CD4-positive, alpha-beta T cell treated with Interferon gamma for 1 hour (primary cell): Measurements from ENCODE around the gene KMT2B.

Experiments
- DNase-seq: peaks from one replicate; pipeline ENCODE4 v3.0.0-alpha.2; 2020

Gene KMT2B

DNA sequence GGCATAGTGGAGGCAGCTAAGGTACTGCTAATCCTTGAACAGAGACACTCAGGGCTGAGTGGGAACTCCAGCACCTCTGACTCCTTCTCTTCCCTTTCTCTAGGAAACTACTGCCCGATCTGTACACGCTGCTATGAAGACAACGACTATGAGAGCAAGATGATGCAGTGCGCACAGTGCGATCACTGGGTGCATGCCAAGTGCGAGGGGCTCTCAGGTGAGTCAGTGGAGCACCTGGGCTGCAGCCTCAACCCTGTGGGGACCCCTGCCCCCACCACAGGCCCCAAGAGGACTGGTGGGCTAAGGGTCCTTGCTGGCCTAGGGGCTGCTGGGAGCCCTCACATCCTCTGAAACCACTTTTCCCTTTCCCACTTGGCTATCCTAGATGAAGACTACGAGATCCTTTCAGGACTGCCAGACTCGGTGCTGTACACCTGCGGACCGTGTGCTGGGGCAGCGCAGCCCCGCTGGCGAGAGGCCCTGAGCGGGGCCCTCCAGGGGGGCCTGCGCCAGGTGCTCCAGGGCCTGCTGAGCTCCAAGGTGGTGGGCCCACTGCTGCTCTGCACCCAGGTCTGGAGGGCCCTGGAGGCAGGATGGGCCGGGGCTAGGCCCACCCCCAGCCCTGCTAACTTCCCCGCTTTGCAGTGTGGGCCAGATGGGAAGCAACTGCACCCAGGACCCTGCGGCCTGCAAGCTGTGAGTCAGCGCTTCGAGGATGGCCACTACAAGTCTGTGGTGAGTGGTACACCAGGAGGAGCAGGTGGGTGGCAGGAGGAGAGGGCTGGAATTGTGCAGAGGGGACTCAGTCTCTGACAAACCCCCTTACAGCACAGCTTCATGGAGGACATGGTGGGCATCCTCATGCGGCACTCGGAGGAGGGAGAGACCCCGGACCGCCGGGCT, 9.5 kb downstream of the KMT2B start:
- no peak for DNase-seq

DNA sequence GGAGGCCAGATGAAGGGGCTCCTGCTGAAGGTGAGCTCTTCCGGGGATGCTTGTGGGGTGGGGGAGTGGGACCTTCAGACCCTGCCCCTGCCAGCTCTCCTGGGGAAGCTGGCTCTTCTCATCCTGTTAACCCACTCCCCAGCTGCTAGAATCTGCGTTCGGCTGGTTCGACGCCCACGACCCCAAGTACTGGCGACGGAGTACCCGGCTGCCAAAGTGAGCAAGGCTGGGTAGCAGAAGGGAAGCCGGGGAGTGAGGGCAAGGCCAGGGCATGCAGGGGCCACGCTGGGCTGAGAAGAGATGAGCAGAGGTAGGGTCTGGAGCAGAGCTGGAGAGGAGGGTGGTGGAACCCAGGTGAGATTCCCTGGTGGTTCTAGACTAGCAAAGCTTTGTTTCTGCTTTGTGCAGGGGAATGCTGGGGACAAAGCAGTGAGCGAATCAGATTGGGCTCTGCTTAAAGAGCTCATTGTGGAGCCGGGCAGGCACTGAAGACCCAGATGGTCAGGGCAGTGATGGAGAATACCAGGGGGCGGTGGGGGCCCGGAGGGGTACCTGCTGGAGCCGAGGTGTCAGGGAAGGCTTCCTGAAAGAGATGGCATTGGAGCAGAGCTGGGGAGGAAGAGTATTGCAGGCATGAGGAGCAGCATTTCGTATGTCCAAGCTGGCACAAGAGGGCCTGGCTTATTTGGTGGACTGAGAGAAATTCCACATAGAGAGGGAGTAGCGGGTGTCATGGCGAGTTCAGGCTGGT, 10.3 kb downstream of the KMT2B start:
- no peak for DNase-seq

DNA sequence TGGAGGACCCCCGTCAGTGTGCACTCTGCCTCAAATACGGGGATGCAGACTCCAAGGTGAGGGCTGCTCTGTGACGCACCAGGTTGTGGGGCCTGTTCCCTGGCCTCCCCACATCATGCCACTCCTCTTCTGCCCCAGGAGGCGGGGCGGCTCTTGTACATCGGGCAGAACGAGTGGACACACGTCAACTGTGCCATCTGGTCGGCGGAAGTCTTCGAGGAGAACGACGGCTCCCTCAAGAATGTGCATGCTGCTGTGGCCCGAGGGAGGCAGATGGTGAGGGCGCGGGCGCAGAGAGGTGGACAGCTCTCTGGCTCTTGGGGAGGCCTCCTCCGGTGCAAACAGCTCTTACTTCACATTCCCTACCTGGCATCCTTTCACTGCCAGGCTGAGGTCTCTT, 11.2 kb downstream of the KMT2B start:
- DNase-seq = no peak

DNA sequence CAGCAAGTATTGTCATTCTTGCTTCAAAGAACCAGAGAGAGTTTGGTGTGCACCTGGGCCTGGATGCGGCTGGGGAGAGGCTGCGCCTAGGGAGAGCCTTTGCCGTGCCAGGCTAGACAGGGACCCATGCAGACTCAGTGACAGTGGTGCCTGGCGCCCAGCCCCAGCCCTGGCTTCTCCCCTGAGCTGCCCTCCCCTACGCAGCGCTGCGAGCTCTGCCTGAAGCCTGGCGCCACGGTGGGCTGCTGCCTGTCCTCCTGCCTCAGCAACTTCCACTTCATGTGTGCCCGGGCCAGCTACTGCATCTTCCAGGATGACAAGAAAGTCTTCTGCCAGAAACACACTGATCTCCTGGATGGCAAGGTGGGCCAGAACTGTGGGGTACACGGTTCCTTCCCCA, 12.0 kb downstream of the KMT2B start:
- DNase-seq = no peak

DNA sequence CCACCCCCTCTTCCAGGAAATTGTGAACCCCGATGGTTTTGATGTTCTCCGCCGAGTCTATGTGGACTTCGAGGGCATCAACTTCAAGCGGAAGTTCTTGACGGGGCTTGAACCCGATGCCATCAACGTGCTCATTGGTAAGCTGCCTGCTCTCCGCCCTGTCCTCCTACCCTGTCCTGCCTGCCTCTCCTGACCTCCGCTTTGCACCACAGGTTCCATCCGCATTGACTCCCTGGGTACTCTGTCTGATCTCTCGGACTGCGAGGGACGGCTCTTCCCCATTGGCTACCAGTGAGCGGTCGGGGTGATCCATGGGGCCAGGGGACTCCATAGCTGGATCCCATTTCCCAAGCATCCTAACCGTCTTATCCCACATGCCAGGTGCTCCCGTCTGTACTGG, 12.5 kb downstream of the KMT2B start:
- DNase-seq = no peak

DNA sequence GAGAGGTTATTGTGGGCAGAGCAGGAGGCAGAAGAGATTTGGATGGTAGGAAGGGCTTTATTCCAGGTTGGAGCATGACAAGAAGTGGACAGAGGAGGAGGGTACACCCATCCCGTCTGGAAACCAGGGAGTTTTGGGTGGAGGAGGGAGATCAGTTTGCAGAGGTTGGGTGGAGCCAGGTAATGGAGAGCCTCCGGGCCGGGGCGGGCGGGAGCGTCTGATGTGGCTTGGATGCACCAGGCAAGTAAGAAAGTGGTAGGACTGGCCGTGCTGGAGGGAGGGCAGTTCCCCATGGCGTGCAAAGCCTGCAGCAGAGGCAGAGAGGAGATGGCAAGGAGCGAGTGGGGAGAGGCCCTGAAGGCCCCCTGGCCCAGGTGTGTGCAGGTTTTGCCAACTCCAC, 13.6 kb downstream of the KMT2B start:
- DNase-seq = no peak

DNA sequence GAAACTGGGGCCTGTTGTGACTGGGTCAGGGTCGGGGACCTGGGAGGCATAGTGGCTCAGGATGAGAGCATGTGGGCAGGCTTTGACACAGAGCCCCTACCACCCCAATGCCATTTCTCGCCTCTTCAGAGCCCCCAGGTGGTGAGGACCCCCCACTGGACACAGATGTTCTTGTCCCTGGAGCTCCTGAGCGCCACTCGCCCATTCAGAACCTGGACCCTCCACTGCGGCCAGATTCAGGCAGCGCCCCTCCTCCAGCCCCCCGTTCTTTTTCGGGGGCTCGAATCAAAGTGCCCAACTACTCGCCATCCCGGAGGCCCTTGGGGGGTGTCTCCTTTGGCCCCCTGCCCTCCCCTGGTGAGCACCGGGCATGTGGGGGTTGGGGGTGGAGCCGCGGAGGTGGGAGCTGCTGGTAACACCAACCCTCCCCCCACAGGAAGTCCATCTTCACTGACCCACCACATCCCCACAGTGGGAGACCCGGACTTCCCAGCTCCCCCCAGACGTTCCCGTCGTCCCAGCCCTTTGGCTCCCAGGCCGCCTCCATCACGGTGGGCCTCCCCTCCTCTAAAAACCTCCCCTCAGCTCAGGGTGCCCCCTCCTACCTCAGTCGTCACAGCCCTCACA, 14.1 kb downstream of the KMT2B start:
- no peak for DNase-seq

DNA sequence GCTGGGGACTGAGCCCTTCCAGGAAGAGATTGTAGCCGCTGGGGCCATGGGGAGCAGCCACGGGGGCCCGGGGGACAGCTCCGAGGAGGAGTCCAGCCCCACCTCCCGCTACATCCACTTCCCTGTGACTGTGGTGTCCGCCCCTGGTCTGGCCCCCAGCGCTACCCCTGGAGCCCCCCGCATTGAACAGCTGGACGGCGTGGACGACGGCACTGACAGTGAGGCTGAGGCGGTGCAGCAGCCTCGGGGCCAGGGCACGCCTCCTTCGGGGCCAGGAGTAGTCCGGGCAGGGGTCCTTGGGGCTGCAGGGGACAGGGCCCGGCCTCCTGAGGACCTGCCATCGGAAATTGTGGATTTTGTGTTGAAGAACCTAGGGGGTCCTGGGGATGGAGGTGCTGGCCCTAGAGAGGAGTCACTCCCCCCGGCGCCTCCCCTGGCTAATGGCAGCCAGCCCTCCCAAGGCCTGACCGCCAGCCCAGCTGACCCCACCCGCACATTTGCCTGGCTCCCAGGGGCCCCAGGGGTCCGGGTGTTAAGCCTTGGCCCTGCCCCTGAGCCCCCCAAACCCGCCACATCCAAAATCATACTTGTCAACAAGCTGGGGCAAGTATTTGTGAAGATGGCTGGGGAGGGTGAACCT, 14.9 kb downstream of the KMT2B start:
- DNase-seq = no peak

DNA sequence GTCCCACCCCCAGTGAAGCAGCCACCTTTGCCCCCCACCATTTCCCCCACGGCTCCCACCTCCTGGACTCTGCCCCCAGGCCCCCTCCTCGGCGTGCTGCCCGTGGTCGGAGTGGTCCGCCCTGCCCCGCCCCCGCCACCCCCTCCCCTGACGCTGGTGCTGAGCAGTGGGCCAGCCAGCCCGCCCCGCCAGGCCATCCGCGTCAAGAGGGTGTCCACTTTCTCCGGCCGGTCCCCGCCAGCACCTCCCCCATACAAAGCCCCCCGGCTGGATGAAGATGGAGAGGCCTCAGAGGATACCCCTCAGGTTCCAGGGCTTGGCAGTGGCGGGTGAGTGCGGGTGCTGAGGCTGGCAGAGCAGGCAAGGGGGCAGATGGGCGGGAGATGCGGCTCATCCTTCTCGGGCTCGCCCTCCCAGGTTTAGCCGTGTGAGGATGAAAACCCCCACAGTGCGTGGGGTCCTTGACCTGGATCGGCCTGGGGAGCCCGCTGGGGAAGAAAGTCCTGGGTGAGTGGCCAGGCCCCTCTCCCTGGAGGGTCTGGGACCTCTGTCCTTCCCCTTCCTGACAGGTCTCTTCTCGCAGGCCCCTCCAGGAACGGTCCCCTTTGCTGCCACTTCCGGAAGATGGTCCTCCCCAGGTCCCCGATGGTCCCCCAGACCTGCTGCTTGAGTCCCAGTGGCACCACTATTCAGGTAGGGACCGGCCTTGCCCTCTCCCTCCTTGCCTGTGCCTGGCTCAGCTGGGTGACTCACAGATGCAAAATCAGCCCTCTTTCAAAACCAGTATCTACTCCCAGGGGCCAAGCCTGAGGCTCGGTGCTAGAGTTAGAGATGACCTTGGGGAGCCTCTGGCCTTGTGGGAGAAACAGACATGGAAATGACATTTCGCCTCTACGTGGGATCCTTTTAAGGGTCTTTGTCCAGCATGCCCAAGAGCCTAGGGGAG, 15.7 kb downstream of the KMT2B start:
- no peak for DNase-seq

DNA sequence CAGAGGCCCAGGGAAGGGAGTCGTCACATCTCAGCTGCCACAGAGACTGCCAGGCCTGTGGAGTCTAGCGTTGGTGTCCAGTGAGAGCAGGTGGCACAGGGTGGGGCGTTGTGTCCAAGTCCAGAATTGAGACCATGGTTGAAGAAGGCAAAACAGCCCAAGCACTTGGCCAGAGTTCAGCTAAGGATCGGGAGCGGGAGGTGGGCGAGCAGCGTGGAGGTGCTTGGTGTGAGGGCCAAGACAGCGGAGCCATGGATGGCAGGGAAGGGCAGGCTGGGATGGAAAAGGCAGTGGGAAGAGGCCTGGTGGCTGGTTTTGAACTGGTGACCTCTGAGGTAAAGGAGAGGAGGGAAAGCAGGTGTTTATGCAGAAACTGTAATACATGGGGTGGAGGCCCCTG, 16.5 kb downstream of the KMT2B start:
- DNase-seq = no peak

DNA sequence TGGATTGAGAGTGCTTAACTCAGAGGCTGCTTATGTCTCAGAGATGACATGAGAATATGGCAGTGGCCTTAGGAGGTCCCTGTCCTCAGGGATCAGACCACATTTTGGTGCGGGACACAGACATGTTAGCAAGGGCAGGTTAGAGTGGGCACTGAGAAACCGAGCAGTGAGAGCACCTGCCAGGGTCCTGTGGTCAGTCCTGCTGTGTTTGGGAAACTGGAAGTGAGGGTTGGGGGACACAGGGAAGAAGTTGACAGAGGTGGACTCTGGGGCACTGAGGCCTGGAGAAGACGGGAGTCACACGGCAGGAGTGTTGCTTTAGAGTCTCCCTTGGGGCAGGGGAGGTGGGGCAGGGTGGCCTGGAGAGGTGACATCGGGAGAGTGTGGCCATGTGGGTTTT, 17.1 kb downstream of the KMT2B start:
- DNase-seq = no peak

DNA sequence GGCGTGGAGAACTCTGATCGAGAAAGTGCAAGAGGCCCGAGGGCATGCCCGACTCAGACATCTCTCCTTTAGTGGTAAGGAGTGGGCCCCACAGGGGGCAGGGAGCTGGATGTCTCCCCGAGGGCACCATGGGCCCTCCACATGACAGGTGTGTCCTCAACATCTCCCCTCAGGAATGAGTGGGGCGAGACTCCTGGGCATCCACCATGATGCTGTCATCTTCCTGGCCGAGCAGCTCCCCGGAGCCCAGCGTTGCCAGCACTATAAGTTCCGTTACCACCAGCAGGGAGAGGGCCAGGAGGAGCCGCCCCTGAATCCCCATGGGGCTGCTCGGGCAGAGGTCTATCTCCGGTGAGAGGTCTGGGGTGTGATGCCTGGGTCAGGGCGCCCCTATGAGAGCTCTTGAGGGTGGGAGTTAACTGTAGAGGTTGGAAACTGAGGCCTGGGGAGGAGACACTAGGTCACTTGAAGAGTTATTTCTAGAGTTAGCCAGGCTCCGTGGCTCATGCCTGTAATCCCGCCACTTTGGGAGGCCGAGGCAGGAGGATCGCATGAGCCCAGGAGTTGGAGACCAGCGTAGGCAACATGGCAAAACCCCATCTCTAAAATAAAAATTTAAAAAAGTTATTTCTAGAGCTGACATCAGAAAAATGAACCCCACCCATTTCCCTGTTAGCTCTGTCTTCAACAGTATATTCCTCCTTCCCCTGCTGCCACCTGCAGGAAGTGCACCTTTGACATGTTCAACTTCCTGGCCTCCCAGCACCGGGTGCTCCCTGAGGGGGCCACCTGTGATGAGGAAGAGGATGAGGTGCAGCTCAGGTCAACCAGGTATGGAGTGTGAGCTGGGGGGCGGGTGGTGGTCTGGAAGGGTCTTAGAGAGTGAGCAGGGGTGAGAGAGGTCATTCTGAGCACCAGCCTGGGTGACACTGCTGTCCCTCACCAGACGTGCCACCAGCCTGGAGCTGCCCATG, 19.4 kb downstream of the KMT2B start:
- DNase-seq = no peak

DNA sequence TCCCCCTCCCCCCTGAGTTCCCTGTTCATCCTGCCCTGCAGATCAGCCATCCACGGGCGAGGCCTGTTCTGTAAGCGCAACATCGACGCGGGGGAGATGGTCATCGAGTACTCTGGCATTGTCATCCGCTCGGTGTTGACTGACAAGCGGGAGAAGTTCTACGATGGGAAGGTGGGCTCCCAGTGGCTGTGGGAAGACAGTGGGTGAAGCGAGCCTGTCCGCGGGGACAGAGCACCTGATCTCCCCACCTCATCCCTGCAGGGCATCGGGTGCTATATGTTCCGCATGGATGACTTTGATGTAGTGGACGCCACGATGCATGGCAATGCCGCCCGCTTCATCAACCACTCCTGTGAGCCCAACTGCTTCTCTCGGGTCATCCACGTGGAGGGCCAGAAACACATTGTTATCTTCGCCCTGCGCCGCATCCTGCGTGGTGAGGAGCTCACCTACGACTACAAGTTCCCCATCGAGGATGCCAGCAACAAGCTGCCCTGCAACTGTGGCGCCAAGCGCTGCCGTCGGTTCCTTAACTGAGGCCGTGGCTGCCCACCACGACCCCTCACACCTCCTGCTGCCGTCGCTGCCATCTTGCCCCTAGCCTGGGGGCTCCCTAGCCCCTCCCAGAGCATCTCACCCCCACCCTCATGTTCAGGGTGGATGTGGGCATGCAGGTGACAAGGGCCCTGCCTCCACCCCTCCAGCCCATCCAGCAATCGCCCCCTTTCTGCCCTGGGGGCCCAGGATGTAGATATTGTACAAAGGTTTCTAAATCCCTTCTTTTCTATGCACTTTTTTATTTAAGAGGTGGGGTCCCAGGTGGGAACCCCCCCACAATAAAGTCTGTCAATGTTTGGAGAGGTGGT, 20.5 kb downstream of the KMT2B start:
- no peak for DNase-seq

DNA sequence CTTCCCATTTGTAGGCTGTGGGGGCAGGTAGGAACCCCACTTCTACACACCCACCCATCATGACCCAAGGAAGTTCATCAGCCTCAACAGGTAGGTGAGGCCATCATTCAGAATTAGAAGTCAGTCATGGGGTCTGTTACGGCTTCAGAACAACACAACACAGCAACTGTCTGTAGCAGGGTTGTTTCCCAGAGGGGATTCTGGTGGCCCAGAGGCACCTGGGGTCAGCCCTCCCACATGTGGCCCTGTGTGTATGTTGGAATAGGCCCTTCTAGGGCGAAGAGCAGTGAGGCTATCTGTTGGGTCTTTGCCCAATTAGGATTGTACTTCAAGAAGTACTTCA, 21.1 kb downstream of the KMT2B start:
- DNase-seq = no peak

DNA sequence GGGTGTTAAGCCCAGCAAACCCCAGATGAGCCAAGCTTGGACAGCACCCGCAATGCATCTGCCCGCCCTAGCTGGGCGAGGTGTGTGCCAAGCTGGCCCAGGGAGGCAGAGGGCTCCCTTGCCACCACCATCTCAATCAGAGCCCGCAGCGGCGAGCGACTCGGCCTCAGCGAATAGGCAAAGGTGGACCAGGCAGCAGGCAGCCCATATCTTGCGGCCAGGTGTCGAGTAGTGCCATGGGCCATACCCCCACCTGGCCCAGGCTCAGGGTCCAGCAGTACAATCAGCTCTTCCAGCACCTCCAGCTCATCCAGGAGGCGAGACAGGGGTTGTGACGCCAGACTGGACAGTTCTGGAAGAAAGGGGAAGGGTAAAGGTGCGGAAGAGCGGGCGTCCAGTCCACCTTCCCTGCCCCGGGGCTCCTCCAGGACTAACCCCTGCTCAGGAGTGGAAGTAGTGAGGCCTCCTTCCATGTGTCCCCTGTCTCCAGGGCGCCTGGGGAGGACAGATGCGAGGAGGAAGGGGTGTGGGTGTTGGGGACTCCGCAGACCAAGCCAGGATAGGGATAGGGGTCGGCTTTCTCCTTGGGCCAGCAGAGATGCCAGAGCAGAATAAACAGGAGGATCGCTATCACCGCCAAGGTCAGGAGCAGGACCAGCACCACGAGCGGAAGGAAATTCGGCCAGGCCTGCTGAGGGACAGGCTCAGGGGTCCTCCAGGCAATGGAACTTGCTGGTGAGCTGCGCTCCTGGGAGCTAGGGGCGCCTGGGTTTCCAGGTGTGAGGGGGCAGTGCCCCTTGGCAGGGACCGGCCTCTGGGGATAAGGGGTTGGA, 21.7 kb downstream of the KMT2B start:
- DNase-seq = no peak

DNA sequence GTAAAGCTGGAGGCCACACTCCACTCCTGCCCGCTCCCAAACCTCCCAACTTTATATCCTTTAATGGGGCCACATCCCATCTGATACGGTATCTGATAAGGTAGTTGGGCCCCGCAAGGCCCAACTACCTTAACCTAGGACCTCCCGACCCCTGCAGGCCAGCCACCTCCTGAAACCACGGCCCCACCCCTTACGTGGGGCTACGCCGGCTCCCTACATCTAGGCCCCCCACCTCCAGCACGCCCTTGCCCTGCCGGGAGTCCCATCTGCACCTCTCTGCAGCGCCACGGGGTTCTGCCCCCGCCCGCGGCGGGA, 22.3 kb downstream of the KMT2B start:
- no peak for DNase-seq

DNA sequence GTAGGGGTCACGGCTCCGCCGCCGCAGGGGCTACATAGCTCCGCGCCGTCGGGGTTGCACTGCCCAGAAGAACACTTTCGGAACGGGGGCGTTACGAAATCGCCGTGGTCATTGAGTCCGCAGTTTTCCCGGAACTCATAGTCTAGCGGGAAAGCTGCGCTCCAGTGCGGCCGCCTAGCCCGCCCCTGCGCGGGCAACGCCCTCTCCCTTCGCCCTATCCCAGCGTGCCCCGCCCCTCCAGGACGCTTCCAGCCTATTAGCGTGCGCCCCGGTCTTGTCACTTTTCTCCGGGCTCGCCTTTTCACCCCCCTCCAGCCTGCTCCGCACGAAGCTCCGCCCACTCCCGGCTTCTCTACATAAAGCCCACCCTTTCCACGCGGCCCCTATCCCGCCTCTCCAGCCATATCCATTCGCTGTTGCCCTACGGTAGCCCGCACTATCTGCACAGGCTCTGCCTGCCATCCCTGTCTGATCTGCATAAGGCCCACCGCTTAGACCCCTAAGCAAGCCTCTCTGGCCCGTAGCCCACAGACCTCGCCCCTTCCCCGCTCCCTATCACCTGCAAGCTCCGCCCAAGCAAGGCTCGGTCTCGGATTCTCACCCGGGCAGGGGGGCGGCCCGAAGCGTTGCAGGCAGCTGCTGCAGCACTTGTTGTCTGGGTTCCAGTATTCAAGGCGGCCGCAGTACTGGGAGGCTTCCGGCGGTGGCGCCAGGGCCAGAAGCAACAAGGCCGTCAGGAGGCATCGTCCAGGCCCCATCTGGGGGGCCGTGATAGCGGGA, 22.8 kb downstream of the KMT2B start:
- DNase-seq = peak; percentile 95

DNA sequence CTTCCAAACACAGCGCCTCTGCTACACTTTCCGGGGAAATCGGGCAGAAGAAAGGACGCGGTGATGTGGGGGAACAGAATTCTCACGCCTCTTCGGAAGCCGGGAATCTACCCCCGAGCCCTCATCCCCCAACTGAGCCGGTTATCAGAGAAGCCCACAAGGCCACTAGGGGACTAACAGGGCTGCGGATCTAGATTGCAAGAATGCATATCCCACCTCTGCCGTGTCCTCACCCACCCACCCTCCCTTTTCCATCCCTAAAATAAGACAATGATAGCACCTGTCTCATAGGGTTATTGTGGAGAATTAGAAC, 23.4 kb downstream of the KMT2B start:
- no peak for DNase-seq
